Pancreas (tissue), 10 donors: ENCODE measurements around the gene BTNL3. TPM values are rescaled to one million over a fixed set of nuclear protein-coding genes. Genes with fewer than 3 reads are reported as not detected.

ENCODE experiments used
- ATAC-seq, 4 donors: fragments of 200-7000 bp; cut with Tn5 transposase; one replicate each; pipeline versions ENCODE4 v1.8.0 to v1.9.1; 2020; ENCODE audit warnings: mild to moderate bottlenecking in 4 of 4, moderate library complexity in 4 of 4
- DNase-seq, 6 donors: peaks; one replicate each; pipeline ENCODE4 v3.0.0-alpha.2; 2020
- FAIRE-seq: peaks from 2 replicates; lab custom pipeline; 2012; peaks lifted over from hg19 to GRCh38; lab: Jason Lieb, UNC
- H3K27ac ChIP-seq, 4 donors: fragments of 200-600 bp; sonication (generic); 1 replicate in 3 of 4; 2 replicates in 1 of 4; pipeline versions ENCODE4 v1.5.0 to v1.8.0; 2020
- H3K27me3 ChIP-seq, 4 donors: fragments of 200-600 bp; one replicate each; pipeline ENCODE4 v1.8.0; 2021
- H3K36me3 ChIP-seq, 3 donors: fragments of 200-600 bp; sonication (generic) in 1 of 3; one replicate each; pipeline versions ENCODE4 v1.5.0 to v1.8.0; 2020 to 2021
- H3K4me1 ChIP-seq, 3 donors: fragments of 200-600 bp; one replicate each; pipeline ENCODE4 v1.8.0; 2021
- H3K4me3 ChIP-seq, 4 donors: fragments of 200-600 bp; sonication (generic) in 2 of 4; one replicate each; pipeline versions ENCODE4 v1.5.0 to v1.8.0; 2020 to 2021
- H3K9me3 ChIP-seq, 4 donors: fragments of 200-600 bp; one replicate each; pipeline ENCODE4 v1.8.0; 2021
- WGBS, 2 donors: extraction: QIAGEN DNeasy Blood & Tissue Kit; methylation state at CpG; one replicate each; pipeline ENCODE4 v1.1.7; 2013; 5-methylcytosine and 5-hydroxymethylcytosine counted together
- intact Hi-C, 3 donors: fragments of 100-400 bp; cut with DNase I; formaldehyde crosslinking; loops; one replicate each; pipeline versions ENCODE4 v1.11.1 to v1.14.2; 2022
- polyA plus RNA-seq, 2 donors: library from polyadenylated mRNA; stranded (reverse); fragments of 200-250 nt; gene quantifications; one replicate each; pipeline ENCODE4 v1.2.3, GENCODE V29; 2013
- total RNA-seq, 6 donors: library from RNA; stranded (reverse); fragmentation: NEBNext Ultra II Directional in 4 of 6; extraction: Animal tissue kit (Norgen Biotek cat#: 25700) in 4 of 6; gene quantifications; one replicate each; pipeline versions ENCODE4 v1.2.1 to v1.2.4, GENCODE V29; 2021 to 2023
- TF ChIP-seq, protein P1 (sequence below), 4 donors: fragments of 200-600 bp; sonication (generic) in 3 of 4; IDR thresholded peaks; one replicate each; pipeline versions ENCODE4 v1.5.0 to v1.8.0; 2021; ENCODE audit warnings: antibody characterized with exemption in 4 of 4
- donor health status: healthy with polysubstance abuse.
- donor health status: DM: no; HTN: no; CAD: no; lungs with moderate emphysema.
- donor health status: DM: no; HTN: no; CAD: no.
- donor health status: control.
- donor health status: control.
- donor health status: Bipolar disorder and iron deficiency.
- donor health status: DM: yes; HTN: yes; CAD: no.
- donor health status: DM: no; HTN: no; CAD: no.
- donor health status: DM: no; HTN: no; CAD: no.
- donor health status: DM: yes; HTN: yes; CAD: no.

Gene BTNL3
- total and polyA plus RNA-seq, 8 donors = 0.09 to 0.14 (median 0.14) TPM; not detected in 5

- TF ChIP-seq, protein P1, sequence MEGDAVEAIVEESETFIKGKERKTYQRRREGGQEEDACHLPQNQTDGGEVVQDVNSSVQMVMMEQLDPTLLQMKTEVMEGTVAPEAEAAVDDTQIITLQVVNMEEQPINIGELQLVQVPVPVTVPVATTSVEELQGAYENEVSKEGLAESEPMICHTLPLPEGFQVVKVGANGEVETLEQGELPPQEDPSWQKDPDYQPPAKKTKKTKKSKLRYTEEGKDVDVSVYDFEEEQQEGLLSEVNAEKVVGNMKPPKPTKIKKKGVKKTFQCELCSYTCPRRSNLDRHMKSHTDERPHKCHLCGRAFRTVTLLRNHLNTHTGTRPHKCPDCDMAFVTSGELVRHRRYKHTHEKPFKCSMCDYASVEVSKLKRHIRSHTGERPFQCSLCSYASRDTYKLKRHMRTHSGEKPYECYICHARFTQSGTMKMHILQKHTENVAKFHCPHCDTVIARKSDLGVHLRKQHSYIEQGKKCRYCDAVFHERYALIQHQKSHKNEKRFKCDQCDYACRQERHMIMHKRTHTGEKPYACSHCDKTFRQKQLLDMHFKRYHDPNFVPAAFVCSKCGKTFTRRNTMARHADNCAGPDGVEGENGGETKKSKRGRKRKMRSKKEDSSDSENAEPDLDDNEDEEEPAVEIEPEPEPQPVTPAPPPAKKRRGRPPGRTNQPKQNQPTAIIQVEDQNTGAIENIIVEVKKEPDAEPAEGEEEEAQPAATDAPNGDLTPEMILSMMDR (IDR thresholded peaks at IDR 0.05) = no peak
- ATAC-seq = no peak
- no peaks in the 10 kb centered on the region for H3K9me3 ChIP-seq
- 84 to 86% methylated on average over 3 of the region's 3 CpGs for WGBS, 2 donors
- no peaks in the 10 kb centered on the region for H3K36me3 ChIP-seq
- H3K4me1 ChIP-seq = no peaks in the 10 kb centered on the region
- no peaks in the 10 kb centered on the region for H3K27me3 ChIP-seq
- FAIRE-seq = no peak
- no peak overlapping the region for H3K27ac ChIP-seq
- no peak for DNase-seq
- intact Hi-C loops = no loop called here
- H3K4me3 ChIP-seq = no peak overlapping the region
Observed at GRCh38 chr5:181031716-181032115, 43.1 kb downstream of the BTNL3 start.

DNA sequence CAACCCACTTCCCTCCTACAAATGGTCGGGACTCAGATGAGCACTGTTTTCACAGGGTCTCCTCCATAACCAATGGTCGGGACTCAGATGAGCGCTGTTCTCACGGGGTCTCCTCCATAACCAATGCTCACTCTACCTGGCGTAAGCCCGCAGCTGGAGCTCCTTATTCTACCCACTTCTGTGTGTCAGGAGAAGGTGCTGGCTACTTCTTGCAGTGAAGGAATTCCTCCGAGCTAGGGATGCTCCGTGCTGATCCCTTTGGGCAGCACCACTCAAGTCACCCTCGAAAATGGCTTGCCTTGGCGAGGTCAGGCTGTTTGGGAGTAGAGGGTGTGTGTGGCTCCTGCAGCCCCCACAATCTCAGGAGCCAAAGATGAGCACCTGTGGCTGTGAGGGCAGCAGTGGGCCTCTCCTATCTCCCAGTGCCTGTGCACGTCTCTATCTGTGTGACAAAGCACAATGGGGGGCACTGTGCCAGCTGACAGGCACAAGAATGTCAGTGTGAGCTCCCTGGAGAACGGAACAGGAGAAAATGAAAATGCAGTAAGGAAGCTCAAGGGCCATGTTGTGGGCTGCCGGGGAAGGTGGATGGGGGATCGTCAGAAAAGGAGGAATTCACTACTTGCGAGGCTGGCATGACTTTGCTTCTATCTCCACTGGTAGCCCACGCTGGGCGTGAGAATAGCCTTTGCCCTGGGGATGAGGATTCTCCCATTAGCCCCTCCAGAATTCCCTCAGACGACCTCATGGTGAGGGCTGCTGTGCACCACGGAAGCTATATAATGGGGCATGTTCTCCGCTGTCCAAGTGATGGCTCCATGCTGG is 47.6 kb downstream of the BTNL3 start:
- no peak overlapping the region for H3K4me3 ChIP-seq
- no peaks in the 10 kb centered on the region for H3K36me3 ChIP-seq
- TF ChIP-seq, protein P1 (IDR thresholded peaks at IDR 0.05) = no peak
- ATAC-seq (no peak), DNase-seq (no peak), FAIRE-seq (no peak)
- H3K4me1 ChIP-seq = no peaks in the 10 kb centered on the region
- WGBS, 2 donors = 60 to 70% methylated on average over 20 of the region's 20 CpGs
- intact Hi-C loops = no loop called here
- no peak overlapping the region for H3K27ac ChIP-seq
- no peaks in the 10 kb centered on the region for H3K9me3 ChIP-seq
- no peaks in the 10 kb centered on the region for H3K27me3 ChIP-seq

GRCh38 chr5:181036816-181037364 is 48.2 kb downstream of the BTNL3 start:
- H3K36me3 ChIP-seq = no peaks in the 10 kb centered on the region
- no peaks in the 10 kb centered on the region for H3K27me3 ChIP-seq
- ATAC-seq = no peak
- no peak for FAIRE-seq
- no peak overlapping the region for H3K27ac ChIP-seq
- H3K9me3 ChIP-seq = no peaks in the 10 kb centered on the region
- 70 to 82% methylated on average over 8 to 13 of the region's 13 CpGs for WGBS, 2 donors
- no peaks in the 10 kb centered on the region for H3K4me1 ChIP-seq
- intact Hi-C loops = no loop called here
- no peak overlapping the region for H3K4me3 ChIP-seq
- TF ChIP-seq, protein P1 (IDR thresholded peaks at IDR 0.05) = no peak
- DNase-seq = no peak

DNA sequence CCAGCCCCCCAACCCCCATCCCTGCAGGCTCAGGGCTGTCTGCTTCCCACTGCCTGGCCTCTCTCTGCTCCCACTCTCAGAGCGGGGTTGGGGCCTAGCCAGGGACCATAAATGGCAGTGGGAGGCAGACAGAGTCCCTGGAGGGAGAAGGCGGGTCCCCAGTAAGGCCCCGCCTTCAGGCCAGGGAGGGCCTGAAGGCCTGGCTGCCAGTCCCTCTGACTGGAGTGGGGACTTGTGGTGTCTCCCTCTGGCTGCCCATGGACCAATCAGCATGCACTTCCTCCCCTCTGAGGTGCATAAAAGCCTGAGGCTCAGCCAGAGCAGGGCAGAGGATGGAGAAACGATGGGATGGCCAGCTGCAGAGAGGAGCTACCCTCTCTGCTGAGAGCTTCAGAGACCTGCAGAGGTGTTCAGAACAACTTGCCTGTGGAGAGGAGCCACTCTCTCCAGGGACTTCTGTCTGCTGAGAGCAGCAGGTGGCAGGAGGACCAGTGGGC is 48.8 kb downstream of the BTNL3 start:
- Histone ChIP-seq H3K27ac (no peak overlapping the region), H3K27me3 (no peaks in the 10 kb centered on the region), H3K4me1 (no peaks in the 10 kb centered on the region), H3K4me3 (no peak overlapping the region), H3K36me3 (no peaks in the 10 kb centered on the region), H3K9me3 (no peaks in the 10 kb centered on the region)
- TF ChIP-seq, protein P1 (IDR thresholded peaks at IDR 0.05) = no peak
- FAIRE-seq = no peak
- no peak for DNase-seq
- WGBS, 2 donors = 73 to 92% methylated on average over 4 of the region's 4 CpGs
- intact Hi-C loops = no loop called here
- ATAC-seq = no peak

DNA sequence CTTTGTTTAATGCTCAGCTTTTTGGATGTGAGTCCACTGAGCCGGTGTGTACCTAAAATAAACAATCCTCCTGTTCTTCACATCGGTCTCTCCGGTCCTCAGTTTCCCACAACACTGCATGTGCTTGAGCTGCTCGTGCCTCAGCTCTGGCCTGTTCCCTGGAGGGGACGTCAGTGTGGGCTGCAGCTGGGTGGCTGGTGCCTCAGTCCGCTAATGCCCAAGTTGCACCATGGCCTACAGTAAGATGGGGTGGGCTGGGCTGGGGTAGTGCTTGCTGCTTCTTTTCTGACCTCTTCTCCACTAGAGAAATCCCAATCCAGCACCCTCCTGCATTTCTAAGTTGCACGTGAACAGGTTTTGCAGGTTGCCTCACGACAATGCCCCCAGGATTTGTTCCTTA is 50.8 kb downstream of the BTNL3 start:
- H3K27ac ChIP-seq = no peak overlapping the region
- no peak overlapping the region for H3K4me3 ChIP-seq
- FAIRE-seq = no peak
- no peaks in the 10 kb centered on the region for H3K9me3 ChIP-seq
- intact Hi-C loops = no loop called here
- no peak for ATAC-seq
- H3K27me3 ChIP-seq = no peaks in the 10 kb centered on the region
- WGBS, 2 donors = 57 to 62% methylated on average over 8 of the region's 8 CpGs
- DNase-seq = no peak
- H3K36me3 ChIP-seq = no peaks in the 10 kb centered on the region
- no peaks in the 10 kb centered on the region for H3K4me1 ChIP-seq
- TF ChIP-seq, protein P1 (IDR thresholded peaks at IDR 0.05) = no peak
